K562 (cell line): ENCODE data around the gene CS. TPM values are rescaled to one million over a fixed set of nuclear protein-coding genes. Genes with fewer than 3 reads are reported as not detected.

Experiments
- CREB3L1 ChIP-seq: fragments of 450-650 bp; IDR thresholded peaks from 2 replicates; pipeline ENCODE4 v1.6.1; 2014; ENCODE audit warnings: low read depth, mild to moderate bottlenecking, moderate library complexity, borderline replicate concordance
- CSDE1 ChIP-seq, 2 experiments: fragments of 450-650 bp; IDR thresholded peaks; 2 replicates each; pipeline ENCODE4 v1.6.1; 2016; ENCODE audit warnings: mild to moderate bottlenecking in 1 of 2
- FOS ChIP-seq: IDR thresholded peaks from 3 replicates; pipeline ENCODE4 v1.6.1; 2011; ENCODE audit not compliant: insufficient read length; ENCODE audit errors: extremely low read depth
- FOXJ2 ChIP-seq: fragments of 200-800 bp; sonication (Bioruptor generic); IDR thresholded peaks from 2 replicates; pipeline ENCODE4 v1.6.1; 2016; ENCODE audit warnings: missing genetic modification characterization, missing compliant biosample characterization
- HDGF ChIP-seq: fragments of 450-650 bp; IDR thresholded peaks from 2 replicates; pipeline ENCODE4 v1.6.1; 2016
- MBD1 ChIP-seq: fragments of 250-450 bp; sonication (Bioruptor Pico); IDR thresholded peaks from 2 replicates; pipeline ENCODE4 v1.8.0; 2022; ENCODE audit warnings: inconsistent platforms
- NCOA1 ChIP-seq: fragments of 450-650 bp; IDR thresholded peaks from 2 replicates; pipeline ENCODE4 v1.6.1; 2016; ENCODE audit warnings: low read depth
- NELFE ChIP-seq: IDR thresholded peaks from 2 replicates; pipeline ENCODE4 v1.6.1; 2011; ENCODE audit warnings: mild to moderate bottlenecking; ENCODE audit not compliant: insufficient read depth, insufficient read length
- NFIX ChIP-seq: fragments of 250-450 bp; sonication (Bioruptor Pico); IDR thresholded peaks from 2 replicates; pipeline ENCODE4 v1.4.0; 2020; ENCODE audit warnings: low read depth, mild to moderate bottlenecking, moderate library complexity
- NRF1 ChIP-seq, 2 experiments: fragments of 450-650 bp; IDR thresholded peaks in 1 of 2; conservative IDR thresholded peaks in 1 of 2; 2 replicates each; pipeline ENCODE4 v1.6.1; 2014; ENCODE audit warnings: mild to moderate bottlenecking in 2 of 2
- PKNOX1 ChIP-seq: fragments of 450-650 bp; IDR thresholded peaks from 2 replicates; pipeline ENCODE4 v1.6.1; 2016
- RAD51 ChIP-seq: fragments of 450-650 bp; IDR thresholded peaks from 2 replicates; pipeline ENCODE4 v1.7.1; 2016; ENCODE audit warnings: low read depth, mild to moderate bottlenecking, borderline replicate concordance
- RBBP5 ChIP-seq: fragments of 200-600 bp; sonication (generic); IDR thresholded peaks from 2 replicates; pipeline ENCODE4 v1.6.1; 2012; ENCODE audit warnings: borderline replicate concordance, mild to moderate bottlenecking, low read length, control low read depth, inconsistent platforms; ENCODE audit not compliant: insufficient read depth, poor library complexity, severe bottlenecking
- RCOR1 ChIP-seq, 2 experiments: IDR thresholded peaks; 2 replicates each; pipeline ENCODE4 v1.6.1; 2012; ENCODE audit warnings: low read depth in 2 of 2, low read length in 2 of 2, borderline replicate concordance in 1 of 2, improper control_type of control experiment in 1 of 2
- RFX5 ChIP-seq: IDR thresholded peaks from 2 replicates; pipeline ENCODE4 v1.6.1; 2011; ENCODE audit warnings: low read depth, mild to moderate bottlenecking, improper control_type of control experiment, low read length
- SIN3B ChIP-seq: fragments of 450-650 bp; IDR thresholded peaks from 2 replicates; pipeline ENCODE4 v1.6.1; 2017; ENCODE audit warnings: low read depth, mild to moderate bottlenecking, moderate library complexity
- SUPT5H ChIP-seq: fragments of 450-650 bp; IDR thresholded peaks from 2 replicates; pipeline ENCODE4 v1.6.1; 2016
- ZBTB1 ChIP-seq: sonication (generic); formaldehyde crosslinking; IDR thresholded peaks from 2 replicates; pipeline ENCODE4 v1.8.1; 2023; ENCODE audit warnings: missing genetic modification reagents, low read depth, mild to moderate bottlenecking, borderline replicate concordance
- ZEB2 ChIP-seq: fragments of 450-650 bp; IDR thresholded peaks from 2 replicates; pipeline ENCODE4 v1.6.1; 2016
- ZNF263 ChIP-seq: sonication (generic); formaldehyde crosslinking; IDR thresholded peaks from 2 replicates; pipeline ENCODE4 v1.8.0; 2022; ENCODE audit warnings: mild to moderate bottlenecking, missing genetic modification reagents, borderline replicate concordance
- ZNF280A ChIP-seq: fragments of 450-650 bp; IDR thresholded peaks from 2 replicates; pipeline ENCODE4 v1.6.1; 2018; ENCODE audit warnings: mild to moderate bottlenecking, low read depth; ENCODE audit not compliant: partially characterized antibody
- ZNF586 ChIP-seq: fragments of 450-650 bp; formaldehyde crosslinking; conservative IDR thresholded peaks from 2 replicates; pipeline ENCODE4 v1.4.0; 2020; ENCODE audit warnings: mild to moderate bottlenecking, moderate library complexity
- ZNF717 ChIP-seq: fragments of 250-450 bp; sonication (Bioruptor Pico); IDR thresholded peaks from 2 replicates; pipeline ENCODE4 v1.5.0; 2021
- ZNF830 ChIP-seq: fragments of 250-450 bp; sonication (Bioruptor Pico); IDR thresholded peaks from 2 replicates; pipeline ENCODE4 v1.5.0; 2021; ENCODE audit warnings: mild to moderate bottlenecking
- polyA plus RNA-seq, 8 experiments: library from polyadenylated mRNA; depleted of rRNA in 4 of 8; stranded (reverse) in 5 of 8; unstranded in 3 of 8; fragments of >200 nt; fragmentation: Nextera tagmentation in 2 of 8; fragmentation: Illumina TruSeq in 1 of 8; extraction: Ambion mirVana in 2 of 8; extraction: Trizol in 1 of 8; gene quantifications; 2 replicates each; pipeline versions ENCODE4 v1.2.1 to v1.2.3, GENCODE V29; 2011 to 2014; ENCODE audit warnings: inconsistent platforms in 1 of 8, missing spikeins in 1 of 8
- total RNA-seq, 7 experiments: library from RNA; depleted of rRNA in 6 of 7; stranded (reverse); fragments of >200 nt in 6 of 7; fragmentation: Illumina TruSeq in 2 of 7; extraction: Trizol in 2 of 7; gene quantifications; 2 replicates each; pipeline versions ENCODE4 v1.2.1 to v1.2.3, GENCODE V29; 2011 to 2021; ENCODE audit warnings: low replicate concordance in 1 of 7

The CS gene
- total and polyA plus RNA-seq, 9 of the 15 experiments (the other 6 are each of a cell fraction or from before 2014, with no cell fraction given), result 99.9 to 390 (median 149) TPM

- TF ChIP-seq CREB3L1 (peak; percentile 97), RFX5 (no peak), SUPT5H (peak; percentile 81), NRF1 (conservative IDR thresholded peaks at IDR 0.05 in 1 of 2, IDR thresholded peaks at IDR 0.05 in 1 of 2) (peak; percentile 54 to 63; a peak in 3 of 4 replicates), HDGF (no peak), ZNF717 (CRISPR knock-in tag) (no peak), MBD1 (CRISPR knock-in tag) (no peak), CSDE1 (IDR thresholded peaks at IDR 0.05) (peak in 1 of 2 experiments; percentile 43; a peak in 1 of 4 replicates), ZNF830 (CRISPR knock-in tag) (no peak), SIN3B (no peak), ZNF263 (CRISPR knock-in tag) (no peak), ZNF280A (no peak), NELFE (no peak), ZBTB1 (CRISPR knock-in tag) (no peak), ZEB2 (peak; percentile 71; the same call in 1 of the 2 replicates), RBBP5 (no peak), FOXJ2 (tag) (peak; percentile 56; the same call in 1 of the 2 replicates), FOS (no peak), NCOA1 (peak; percentile 82), PKNOX1 (0 out of 2 replicates have a peak, but pooled peaks have one; percentile 8), RAD51 (no peak), NFIX (CRISPR knock-in tag) (no peak), RCOR1 (IDR thresholded peaks at IDR 0.05; ENCODE audit: borderline replicate concordance in 1 of 2, low read depth in 2 of 2, low read length in 2 of 2) (peak in 1 of 2 experiments; percentile 68; a peak in 2 of 4 replicates), ZNF586 (CRISPR knock-in tag) (no peak)
Observed at GRCh38 chr12:56336361-56337167, 36.4 kb upstream of the CS start (continued).
